CD4-positive, alpha-beta memory T cell (primary cell): Measurements from ENCODE around the gene KIR3DL2. TPM values are rescaled to one million over a fixed set of nuclear protein-coding genes. Genes with fewer than 3 reads are reported as not detected.
A peak's percentile ranks its signal among the peaks of the same experiment; 100 is the strongest.

Experiments
- CTCF ChIA-PET: fragments of 350-600 bp; sonication (Branson Sonifier 250); formaldehyde crosslinking; loops from one replicate; lab custom pipeline; 2021; ENCODE audit warnings: inconsistent platforms; ENCODE audit not compliant: partially characterized antibody; lab: Charles Lee
- POLR2A ChIA-PET: fragments of 350-600 bp; sonication (Branson Sonifier 250); formaldehyde crosslinking; loops from one replicate; lab custom pipeline; 2021; ENCODE audit not compliant: partially characterized antibody; lab: Charles Lee
- DNase-seq, 5 donors: peaks; one replicate each; pipeline versions ENCODE4 v3.0.0 to v3.0.0-alpha.2; 2020 to 2022; ENCODE audit warnings: mixed read lengths in 1 of 5
- H3K27ac ChIP-seq: one replicate; pipeline ENCODE4 v1.7.0; 2013; ENCODE audit warnings: low read depth, low read length
- H3K27me3 ChIP-seq: 2 replicates; pipeline ENCODE4 v1.7.0; 2013; ENCODE audit warnings: mild to moderate bottlenecking, low read length, moderate library complexity; ENCODE audit not compliant: insufficient read depth
- H3K36me3 ChIP-seq: 2 replicates; pipeline ENCODE4 v1.7.0; 2013; ENCODE audit warnings: mild to moderate bottlenecking, low read length, moderate library complexity; ENCODE audit not compliant: insufficient read depth
- H3K4me1 ChIP-seq: 2 replicates; pipeline ENCODE4 v1.7.0; 2013; ENCODE audit warnings: mild to moderate bottlenecking, low read length, moderate library complexity; ENCODE audit not compliant: insufficient read depth
- H3K4me3 ChIP-seq, 2 donors: one replicate each; pipeline ENCODE4 v1.7.0; 2013; ENCODE audit warnings: low read length in 2 of 2, mild to moderate bottlenecking in 1 of 2
- H3K9me3 ChIP-seq, 2 donors: one replicate each; pipeline ENCODE4 v1.7.0; 2013; ENCODE audit warnings: low read length in 2 of 2, control low read depth in 1 of 2; ENCODE audit not compliant: control insufficient read depth in 1 of 2
- H3K27ac Mint-ChIP-seq, 7 donors: one replicate each; pipeline ENCODE4 v1.8.0; 2020 to 2021; ENCODE audit warnings: mixed read lengths in 7 of 7, mild to moderate bottlenecking in 6 of 7, inconsistent platforms in 3 of 7, moderate library complexity in 3 of 7
- H3K27me3 Mint-ChIP-seq, 2 donors: one replicate each; pipeline ENCODE4 v1.8.0; 2020 to 2021; ENCODE audit warnings: mixed read lengths in 2 of 2
- H3K36me3 Mint-ChIP-seq, 2 donors: one replicate each; pipeline ENCODE4 v1.8.0; 2020 to 2021; ENCODE audit warnings: mixed read lengths in 2 of 2, inconsistent platforms in 1 of 2, mild to moderate bottlenecking in 1 of 2
- H3K4me1 Mint-ChIP-seq, 4 donors: one replicate each; pipeline ENCODE4 v1.8.0; 2020 to 2021; ENCODE audit warnings: mixed read lengths in 4 of 4, mild to moderate bottlenecking in 1 of 4
- H3K4me3 Mint-ChIP-seq, 8 donors: one replicate each; pipeline ENCODE4 v1.8.0; 2020 to 2021; ENCODE audit warnings: mixed read lengths in 8 of 8, mild to moderate bottlenecking in 7 of 8, moderate library complexity in 6 of 8, inconsistent platforms in 3 of 8
- H3K9me3 Mint-ChIP-seq, 8 donors: one replicate each; pipeline ENCODE4 v1.8.0; 2020 to 2021; ENCODE audit warnings: mixed read lengths in 8 of 8, mild to moderate bottlenecking in 5 of 8, inconsistent platforms in 3 of 8, moderate library complexity in 1 of 8
- intact Hi-C: fragments of 100-400 bp; cut with micrococcal nuclease; formaldehyde crosslinking; loops from one replicate; pipeline ENCODE4 v1.15.1; 2023
- polyA plus RNA-seq, 2 donors: library from polyadenylated mRNA; unstranded; fragments of 300-500 nt; fragmentation: Illumina TruSeq; gene quantifications; one replicate each; pipeline ENCODE4 v1.2.3, GENCODE V29; 2021
- total RNA-seq, 2 experiments: library from RNA; stranded (reverse); gene quantifications; one replicate each; pipeline ENCODE4 v1.2.3, GENCODE V29; 2021

The KIR3DL2 gene
- total and polyA plus RNA-seq, 4 experiments from 2014 or later = 0.47 to 3.1 (median 1.5) TPM; not detected in 1

DNA sequence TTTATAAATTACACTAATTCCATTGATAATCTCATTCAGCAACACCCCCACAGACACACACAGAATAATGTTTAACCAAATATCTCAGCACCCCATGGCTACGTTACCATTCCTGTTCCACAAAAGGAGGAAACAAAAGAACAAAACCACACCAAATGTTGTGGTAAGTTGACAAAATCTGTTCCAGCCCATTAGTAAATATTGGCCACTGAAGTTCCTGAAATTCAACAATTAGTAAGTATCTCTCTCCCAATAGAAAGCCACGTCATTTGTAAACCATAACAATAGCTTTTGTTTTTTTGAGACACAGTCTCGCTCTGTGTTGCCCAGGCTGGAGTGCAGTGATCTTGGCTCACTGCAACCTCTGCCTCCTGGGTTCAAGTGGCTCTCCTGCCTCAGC lies 21.5 kb downstream of the KIR3DL2 start:
- no peaks in the 10 kb centered on the region for H3K36me3 Mint-ChIP-seq
- Histone ChIP-seq H3K36me3 (no peaks in the 10 kb centered on the region), H3K9me3 (no peaks in the 10 kb centered on the region), H3K27ac (no peak overlapping the region), H3K4me3 (no peak overlapping the region), H3K27me3 (no peaks in the 10 kb centered on the region), H3K4me1 (no peaks in the 10 kb centered on the region)
- intact Hi-C loops = no loop called here
- H3K9me3 Mint-ChIP-seq = peaks cover 0 to 15% (median 7%) of the 10 kb centered on the region in 8 donors
- no peak overlapping the region for H3K4me3 Mint-ChIP-seq
- DNase-seq = no peak
- H3K27me3 Mint-ChIP-seq = peaks cover 10 to 14% of the 10 kb centered on the region in 2 donors
- POLR2A ChIA-PET = no interaction called here
- no peak overlapping the region for H3K27ac Mint-ChIP-seq
- peaks cover 0 to 4% (median 0%) of the 10 kb centered on the region in 4 donors for H3K4me1 Mint-ChIP-seq
- CTCF ChIA-PET = no interaction called here

DNA sequence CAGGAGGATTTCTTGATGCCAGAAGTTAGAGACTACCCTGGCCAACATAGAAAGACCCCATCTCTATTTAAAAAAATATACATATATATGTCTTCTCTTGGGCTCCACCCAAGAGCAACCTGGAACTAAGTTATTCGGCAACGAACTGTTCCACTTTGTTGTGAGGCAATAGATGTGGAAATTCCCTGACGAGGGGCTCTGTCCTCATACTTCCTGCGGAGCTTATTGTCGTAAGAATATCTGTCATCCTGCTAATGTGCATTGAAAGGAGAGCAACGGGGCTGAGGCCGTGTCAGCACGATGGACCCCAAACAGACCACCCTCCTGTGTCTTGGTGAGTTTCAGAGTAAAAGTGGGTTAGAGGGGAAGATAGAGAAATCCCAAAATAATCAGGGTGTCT lies 23.7 kb downstream of the KIR3DL2 start, which contains the start of gene FCAR:
Gene FCAR (plus strand): TSS at position 246 of the 400 bp plus-strand sequence. CDS start 55 bp downstream, at position 301.
- ChIA-PET POLR2A (no interaction called here), CTCF (no interaction called here)
- intact Hi-C loops = no loop called here
- Histone ChIP-seq H3K4me3 (no peak within 1 kb of the TSS), H3K4me1 (no peaks in the 10 kb centered on the region), H3K27me3 (no peaks in the 10 kb centered on the region), H3K36me3 (no peaks in the 10 kb centered on the region), H3K27ac (no peak within 1 kb of the TSS), H3K9me3 (no peaks in the 10 kb centered on the region)
- peak within 1 kb of the TSS in 1 of 7 donors; percentile 82 for H3K27ac Mint-ChIP-seq
- H3K9me3 Mint-ChIP-seq = peaks cover 0 to 10% (median under 1%) of the 10 kb centered on the region in 8 donors
- DNase-seq = no peak
- H3K36me3 Mint-ChIP-seq = no peaks in the 10 kb centered on the region
- H3K4me3 Mint-ChIP-seq = no peak within 1 kb of the TSS
- H3K27me3 Mint-ChIP-seq = peaks cover 5 to 12% of the 10 kb centered on the region in 2 donors
- H3K4me1 Mint-ChIP-seq = peaks cover 0 to 4% (median 0%) of the 10 kb centered on the region in 4 donors

GRCh38 chr19:54875506-54875905 lies 25.3 kb downstream of the KIR3DL2 start:
- Mint-ChIP-seq H3K27me3 (peaks cover 11 to 19% of the 10 kb centered on the region in 2 donors), H3K27ac (no peak overlapping the region), H3K4me1 (peaks cover 0 to 4% (median 0%) of the 10 kb centered on the region in 4 donors), H3K36me3 (no peaks in the 10 kb centered on the region), H3K4me3 (no peak overlapping the region), H3K9me3 (peaks cover 0 to 13% (median 2%) of the 10 kb centered on the region in 8 donors)
- CTCF ChIA-PET = no interaction called here
- Histone ChIP-seq H3K27me3 (no peaks in the 10 kb centered on the region), H3K9me3 (no peaks in the 10 kb centered on the region), H3K4me1 (no peaks in the 10 kb centered on the region), H3K36me3 (no peaks in the 10 kb centered on the region), H3K27ac (no peak overlapping the region), H3K4me3 (no peak overlapping the region)
- intact Hi-C loops = no loop called here
- POLR2A ChIA-PET = no interaction called here
- DNase-seq = no peak

DNA sequence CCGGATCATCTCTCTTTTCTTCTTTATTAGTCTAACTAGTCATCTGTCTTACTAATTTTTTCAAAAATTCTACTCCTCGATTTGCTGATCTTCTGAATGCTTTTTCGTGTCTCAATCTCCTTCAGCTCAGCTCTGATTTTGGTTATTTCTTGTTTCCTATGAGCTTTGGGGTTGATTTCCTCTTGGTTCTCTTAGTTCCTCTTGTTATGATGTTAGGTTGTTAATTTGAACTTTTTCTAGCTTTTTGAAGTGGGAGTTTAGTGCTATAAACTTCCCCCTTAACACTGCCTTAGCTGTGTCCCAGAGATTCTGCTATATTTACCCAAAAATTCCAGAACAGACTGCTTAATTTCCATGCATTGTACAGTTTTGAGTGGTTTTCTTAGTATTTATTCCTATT lies 27.2 kb downstream of the KIR3DL2 start:
- Histone ChIP-seq H3K4me3 (no peak overlapping the region), H3K36me3 (no peaks in the 10 kb centered on the region), H3K27ac (no peak overlapping the region), H3K9me3 (no peaks in the 10 kb centered on the region), H3K27me3 (no peaks in the 10 kb centered on the region), H3K4me1 (no peaks in the 10 kb centered on the region)
- DNase-seq = no peak
- Mint-ChIP-seq H3K4me3 (no peak overlapping the region), H3K9me3 (peaks cover 0 to 10% (median under 1%) of the 10 kb centered on the region in 8 donors), H3K36me3 (no peaks in the 10 kb centered on the region), H3K4me1 (peaks cover 0 to 4% (median 0%) of the 10 kb centered on the region in 4 donors), H3K27me3 (peaks cover 8 to 23% of the 10 kb centered on the region in 2 donors), H3K27ac (no peak overlapping the region)
- intact Hi-C loops = no loop called here
- POLR2A ChIA-PET = no interaction called here
- CTCF ChIA-PET = no interaction called here

GRCh38 chr19:54881884-54882283 lies 31.6 kb downstream of the KIR3DL2 start:
- H3K4me3 ChIP-seq = no peak overlapping the region
- no peaks in the 10 kb centered on the region for H3K36me3 ChIP-seq
- Mint-ChIP-seq H3K4me3 (no peak overlapping the region), H3K4me1 (no peaks in the 10 kb centered on the region), H3K27ac (no peak overlapping the region), H3K9me3 (peaks cover 0 to 9% (median 0%) of the 10 kb centered on the region in 8 donors), H3K36me3 (no peaks in the 10 kb centered on the region), H3K27me3 (peaks cover 11 to 29% of the 10 kb centered on the region in 2 donors)
- ChIA-PET CTCF (no interaction called here), POLR2A (no interaction called here)
- DNase-seq = no peak
- no peak overlapping the region for H3K27ac ChIP-seq
- H3K27me3 ChIP-seq = no peaks in the 10 kb centered on the region
- intact Hi-C loops = no loop called here
- no peaks in the 10 kb centered on the region for H3K9me3 ChIP-seq
- H3K4me1 ChIP-seq = no peaks in the 10 kb centered on the region

- Histone ChIP-seq H3K36me3 (no peaks in the 10 kb centered on the region), H3K27ac (no peak overlapping the region), H3K27me3 (no peaks in the 10 kb centered on the region), H3K9me3 (no peaks in the 10 kb centered on the region), H3K4me1 (no peaks in the 10 kb centered on the region), H3K4me3 (no peak overlapping the region)
- Mint-ChIP-seq H3K4me3 (no peak overlapping the region), H3K27me3 (peaks cover 11 to 27% of the 10 kb centered on the region in 2 donors), H3K36me3 (no peaks in the 10 kb centered on the region), H3K27ac (no peak overlapping the region), H3K4me1 (no peaks in the 10 kb centered on the region), H3K9me3 (peaks cover 0 to 9% (median 0%) of the 10 kb centered on the region in 8 donors)
- ChIA-PET POLR2A (no interaction called here), CTCF (no interaction called here)
- no peak for DNase-seq
- intact Hi-C loops = no loop called here
Observed at GRCh38 chr19:54882758-54883157, 32.5 kb downstream of the KIR3DL2 start.

DNA sequence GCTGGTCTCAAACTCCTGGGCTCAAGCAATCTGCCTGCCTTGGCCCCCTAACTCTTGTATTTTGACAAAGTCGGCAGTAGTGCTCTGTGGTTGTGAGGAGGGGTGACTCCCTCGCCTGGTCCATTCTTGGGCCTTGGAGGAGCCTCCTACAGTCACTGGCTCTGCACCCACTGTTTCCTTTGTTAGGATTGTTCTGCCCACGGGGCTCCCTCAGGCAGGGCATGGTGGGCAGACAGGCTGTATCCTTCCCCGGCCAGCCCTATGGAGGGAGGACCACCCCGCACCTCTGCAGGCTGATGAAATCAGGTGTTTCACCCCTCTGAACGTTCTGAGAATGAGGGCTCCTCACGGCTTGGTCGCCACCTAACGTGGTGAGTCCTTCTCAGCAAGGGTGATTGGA lies 33.0 kb downstream of the KIR3DL2 start:
- no peak overlapping the region for H3K27ac Mint-ChIP-seq
- DNase-seq = no peak
- H3K4me1 Mint-ChIP-seq = no peaks in the 10 kb centered on the region
- intact Hi-C loops = no loop called here
- ChIA-PET CTCF (no interaction called here), POLR2A (no interaction called here)
- Histone ChIP-seq H3K27ac (no peak overlapping the region), H3K27me3 (no peaks in the 10 kb centered on the region), H3K4me3 (no peak overlapping the region), H3K4me1 (no peaks in the 10 kb centered on the region), H3K9me3 (no peaks in the 10 kb centered on the region), H3K36me3 (no peaks in the 10 kb centered on the region)
- H3K36me3 Mint-ChIP-seq = no peaks in the 10 kb centered on the region
- H3K4me3 Mint-ChIP-seq = no peak overlapping the region
- H3K27me3 Mint-ChIP-seq = peaks cover 11 to 24% of the 10 kb centered on the region in 2 donors
- peaks cover 0 to 9% (median 0%) of the 10 kb centered on the region in 8 donors for H3K9me3 Mint-ChIP-seq
